ENCODE measurements around the gene TWF2.
"Not testable (repeated sequence)": the region's sequence is repeated elsewhere in the genome, so short reads cannot be mapped to it uniquely, and the experiment has no call there.

Gene TWF2

DNA sequence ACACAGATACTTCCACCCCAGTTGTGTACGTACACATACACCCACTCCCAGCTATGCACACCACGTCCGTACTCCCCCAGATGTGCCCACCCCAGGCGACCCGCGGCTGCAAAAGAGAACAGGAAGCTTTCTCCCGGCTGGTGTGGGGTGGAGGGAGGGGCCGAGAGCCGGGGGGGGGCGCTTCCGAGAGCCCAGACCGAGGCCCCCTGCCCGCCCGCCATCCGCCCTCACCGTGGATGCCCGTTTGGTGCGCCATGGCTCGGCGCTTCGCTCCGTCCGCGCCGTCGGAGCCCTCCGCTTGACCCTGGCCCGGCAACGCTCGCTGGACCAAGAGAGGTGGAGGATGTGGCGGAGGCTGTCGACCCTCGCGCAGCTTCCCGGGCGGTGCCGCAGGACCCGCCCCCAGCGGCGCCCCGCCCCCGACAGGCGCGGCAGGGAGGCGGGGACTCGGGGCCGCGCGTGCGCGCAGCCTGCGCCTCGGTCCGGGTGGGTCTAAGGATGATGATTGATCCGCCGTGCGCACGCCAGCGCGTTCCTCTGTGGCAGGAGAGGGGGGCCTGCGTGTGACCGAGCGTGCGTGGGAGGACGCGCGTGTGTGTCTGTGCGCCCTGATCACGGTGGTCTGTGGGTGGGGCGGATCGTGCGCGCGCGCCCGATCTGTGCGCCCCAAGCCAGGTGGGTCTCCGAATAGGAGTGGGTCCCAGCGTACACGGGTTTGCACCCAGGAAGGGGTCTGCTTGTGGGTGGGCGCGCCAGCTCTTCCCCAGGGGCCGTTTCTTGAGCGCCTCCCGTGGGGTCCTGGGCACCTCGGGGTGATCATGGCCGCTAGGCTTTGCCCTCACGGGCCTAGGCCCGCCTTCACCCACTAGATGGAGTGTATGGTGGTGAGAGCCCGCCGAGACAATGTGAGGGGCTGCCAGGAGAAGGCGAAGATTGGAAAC, at the start of gene TWF2:
Gene TWF2, minus strand, starts transcription at position 398 of the 941 bp plus-strand sequence. Its CDS starts 142 bp downstream, at position 256.
- TF ChIP-seq, protein P1, sequence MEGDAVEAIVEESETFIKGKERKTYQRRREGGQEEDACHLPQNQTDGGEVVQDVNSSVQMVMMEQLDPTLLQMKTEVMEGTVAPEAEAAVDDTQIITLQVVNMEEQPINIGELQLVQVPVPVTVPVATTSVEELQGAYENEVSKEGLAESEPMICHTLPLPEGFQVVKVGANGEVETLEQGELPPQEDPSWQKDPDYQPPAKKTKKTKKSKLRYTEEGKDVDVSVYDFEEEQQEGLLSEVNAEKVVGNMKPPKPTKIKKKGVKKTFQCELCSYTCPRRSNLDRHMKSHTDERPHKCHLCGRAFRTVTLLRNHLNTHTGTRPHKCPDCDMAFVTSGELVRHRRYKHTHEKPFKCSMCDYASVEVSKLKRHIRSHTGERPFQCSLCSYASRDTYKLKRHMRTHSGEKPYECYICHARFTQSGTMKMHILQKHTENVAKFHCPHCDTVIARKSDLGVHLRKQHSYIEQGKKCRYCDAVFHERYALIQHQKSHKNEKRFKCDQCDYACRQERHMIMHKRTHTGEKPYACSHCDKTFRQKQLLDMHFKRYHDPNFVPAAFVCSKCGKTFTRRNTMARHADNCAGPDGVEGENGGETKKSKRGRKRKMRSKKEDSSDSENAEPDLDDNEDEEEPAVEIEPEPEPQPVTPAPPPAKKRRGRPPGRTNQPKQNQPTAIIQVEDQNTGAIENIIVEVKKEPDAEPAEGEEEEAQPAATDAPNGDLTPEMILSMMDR (IDR thresholded peaks at IDR 0.05; ENCODE audit: low read depth, low read length, missing control alignments): peak; percentile 37
- peak within 1 kb of the TSS; percentile 78 for H3K4me3 ChIP-seq (ENCODE audit: low read depth, low read length)
- in situ Hi-C loops (cut with HindIII; ENCODE audit: low sequenced_read_pairs): no loop called here
- peak; percentile 31 for DNase-seq (ENCODE audit: low read depth)

DNA sequence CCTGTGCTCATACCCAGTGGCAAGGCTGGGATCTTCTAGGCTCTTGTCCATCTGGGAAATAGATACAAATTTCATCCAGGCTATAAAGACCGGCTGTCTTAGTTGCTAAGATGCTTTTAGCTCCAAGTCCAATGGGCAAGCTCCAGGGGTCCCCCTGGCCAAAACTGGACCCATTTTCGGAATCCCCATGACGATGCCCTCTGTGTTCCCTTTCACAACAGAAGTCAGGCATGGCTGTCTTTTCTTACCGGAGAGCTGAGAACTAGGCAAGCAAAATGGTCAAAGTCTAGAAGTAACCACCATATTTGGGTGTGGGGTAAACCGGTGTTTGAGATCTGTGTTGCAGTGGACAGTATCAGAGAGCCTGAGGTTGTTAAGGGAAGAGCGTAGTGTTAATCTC, 49.7 kb upstream of the TWF2 start:
- in situ Hi-C loops (cut with HindIII; ENCODE audit: low sequenced_read_pairs): no loop called here
- peak overlapping the region; percentile 74 for H3K4me3 ChIP-seq (ENCODE audit: low read depth, low read length)
- no peak for DNase-seq (ENCODE audit: low read depth)
- TF ChIP-seq, protein P1 (IDR thresholded peaks at IDR 0.05; ENCODE audit: low read depth, low read length, missing control alignments): no peak

DNA sequence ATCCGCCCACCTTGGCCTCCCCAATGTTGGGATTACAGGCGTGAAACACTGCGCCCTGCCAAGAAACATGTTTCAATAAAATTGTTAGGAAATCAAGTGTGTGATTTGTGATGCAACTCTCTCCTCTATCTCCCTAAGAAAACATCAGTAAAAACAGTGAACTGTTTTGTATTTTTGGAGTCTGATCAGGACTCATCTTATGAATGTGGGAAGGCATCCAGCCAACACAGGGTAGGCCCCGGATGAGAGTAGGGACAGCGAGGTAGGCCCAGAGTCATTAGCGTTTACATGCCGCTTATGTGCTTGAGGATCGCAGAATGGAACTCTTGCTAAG, 47.8 kb upstream of the TWF2 start:
- in situ Hi-C loops (cut with HindIII; ENCODE audit: low sequenced_read_pairs): no loop called here
- peak overlapping the region; percentile 74 for H3K4me3 ChIP-seq (ENCODE audit: low read depth, low read length)
- TF ChIP-seq, protein P1 (IDR thresholded peaks at IDR 0.05; ENCODE audit: low read depth, low read length, missing control alignments): no peak
- no peak for DNase-seq (ENCODE audit: low read depth)

DNA sequence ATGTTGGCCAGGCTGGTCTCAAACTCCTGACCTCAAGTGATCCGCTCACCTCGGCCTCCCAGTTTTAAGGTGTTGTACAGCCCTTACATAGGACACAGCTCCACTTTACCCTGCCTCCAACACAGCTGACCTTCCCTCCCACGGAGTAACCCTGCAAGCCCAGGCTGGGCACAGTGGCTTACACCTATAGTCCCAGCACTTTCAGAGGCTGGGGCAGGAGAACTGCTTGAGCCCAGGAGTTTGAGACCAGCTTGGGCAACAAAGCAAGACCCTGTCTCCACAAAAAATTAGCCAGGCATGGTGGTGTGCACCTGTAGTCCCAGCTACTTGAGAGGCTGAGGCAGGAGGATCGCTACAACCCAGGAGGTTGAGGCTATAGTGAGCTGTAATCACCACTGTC, 45.1 kb upstream of the TWF2 start:
- DNase-seq (ENCODE audit: low read depth); in situ Hi-C loops (cut with HindIII; ENCODE audit: low sequenced_read_pairs); H3K4me3 ChIP-seq (ENCODE audit: low read depth, low read length): not testable (repeated sequence)

DNA sequence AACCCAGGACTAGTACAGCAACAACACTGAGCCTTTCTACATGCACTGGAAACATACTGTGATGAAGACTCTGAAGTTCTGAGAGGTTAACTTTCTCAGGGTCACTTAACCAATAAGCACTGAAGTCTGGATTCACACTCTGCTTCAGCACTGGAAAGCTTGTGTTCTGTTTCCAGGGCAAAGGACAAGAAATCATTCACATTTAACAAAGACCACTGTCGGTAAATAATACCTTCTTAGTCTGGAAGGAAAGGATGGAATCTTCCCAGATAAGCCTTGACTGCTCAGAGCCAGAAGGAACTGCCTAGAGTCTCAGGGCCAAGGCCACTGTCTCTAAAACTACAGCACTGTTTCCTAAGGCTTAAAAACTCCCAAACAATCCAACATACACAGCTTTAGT, 44.3 kb upstream of the TWF2 start:
- TF ChIP-seq, protein P1 (IDR thresholded peaks at IDR 0.05; ENCODE audit: low read depth, low read length, missing control alignments): no peak
- in situ Hi-C loops (cut with HindIII; ENCODE audit: low sequenced_read_pairs): no loop called here
- H3K4me3 ChIP-seq (ENCODE audit: low read depth, low read length): no peak overlapping the region
- DNase-seq (ENCODE audit: low read depth): no peak

DNA sequence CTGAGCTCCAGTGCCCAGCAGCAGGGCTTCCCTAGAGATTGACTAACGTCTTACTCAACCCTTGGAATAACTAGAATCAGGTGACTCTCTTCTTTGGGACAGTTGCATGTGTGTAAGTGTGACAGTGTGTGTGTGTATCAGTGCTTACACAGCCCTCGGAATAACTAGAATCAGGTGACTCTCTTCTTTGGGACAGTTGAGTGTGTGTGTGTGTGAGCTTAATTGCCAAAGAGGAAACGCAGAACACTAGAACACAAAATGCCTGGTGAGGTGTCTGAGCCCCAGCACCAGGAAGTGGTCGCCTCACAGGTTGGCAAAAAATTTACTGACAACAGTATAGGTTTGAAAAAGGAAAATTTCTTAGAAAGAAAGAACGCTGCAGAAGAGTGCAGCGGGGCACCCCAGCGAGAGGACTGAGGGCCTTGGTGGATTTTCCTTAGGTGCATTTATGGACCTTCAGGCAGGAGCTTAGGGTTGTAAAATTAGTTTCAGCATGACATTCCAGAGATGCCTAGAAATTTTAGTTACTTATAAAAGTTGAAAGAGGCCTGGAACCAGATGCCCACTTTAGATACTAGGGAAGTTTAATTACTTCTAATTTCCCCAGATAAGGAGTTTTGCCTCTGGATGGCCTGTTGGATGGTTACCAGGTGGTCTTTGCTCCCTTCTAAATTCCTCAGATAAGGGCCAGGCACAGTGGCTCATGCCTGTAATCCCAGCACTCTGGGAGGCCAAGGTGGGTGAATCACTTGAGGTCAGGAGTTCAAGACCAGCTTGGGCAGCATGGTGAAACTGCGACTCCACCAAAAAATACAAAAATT, 43.2 kb upstream of the TWF2 start:
- no peak for DNase-seq (ENCODE audit: low read depth)
- TF ChIP-seq, protein P1 (IDR thresholded peaks at IDR 0.05; ENCODE audit: low read depth, low read length, missing control alignments): no peak
- in situ Hi-C loops (cut with HindIII; ENCODE audit: low sequenced_read_pairs): no loop called here
- no peak overlapping the region for H3K4me3 ChIP-seq (ENCODE audit: low read depth, low read length)
